ENCODE data around the gene RUSC2.
"Not testable (repeated sequence)": the region's sequence is repeated elsewhere in the genome, so short reads cannot be mapped to it uniquely, and the experiment has no call there.

Gene RUSC2

GRCh38 chr9:35489313-35490154 lies at the start of gene RUSC2:
Gene RUSC2 (plus strand): TSS chr9:35490111. CDS start chr9:35546522, 56,411 bp downstream.
- DNase-seq, result peak; percentile 38

GRCh38 chr9:35446012-35446411 lies 43.9 kb upstream of the RUSC2 start:
- no peak for DNase-seq

GRCh38 chr9:35448496-35448895 lies 41.4 kb upstream of the RUSC2 start:
- DNase-seq, result no peak

- DNase-seq, result no peak
Measured at GRCh38 chr9:35452481-35452880, 37.4 kb upstream of the RUSC2 start.

- no peak for DNase-seq
Measured at GRCh38 chr9:35453786-35454185, 36.1 kb upstream of the RUSC2 start.

- no peak for DNase-seq
Measured at GRCh38 chr9:35464141-35465025, 25.5 kb upstream of the RUSC2 start.

GRCh38 chr9:35470340-35470739 lies 19.6 kb upstream of the RUSC2 start:
- no peak for DNase-seq

- DNase-seq, result no peak
Measured at GRCh38 chr9:35470894-35471293, 19.0 kb upstream of the RUSC2 start.

- DNase-seq, result no peak
Measured at GRCh38 chr9:35476596-35476995, 13.3 kb upstream of the RUSC2 start.

GRCh38 chr9:35477211-35477855 lies 12.6 kb upstream of the RUSC2 start:
- not testable (repeated sequence) for DNase-seq

- DNase-seq, result no peak
Measured at GRCh38 chr9:35478871-35479270, 11.0 kb upstream of the RUSC2 start.

GRCh38 chr9:35481347-35481975 lies 8.4 kb upstream of the RUSC2 start:
- no peak for DNase-seq

GRCh38 chr9:35482071-35482470 lies 7.8 kb upstream of the RUSC2 start:
- DNase-seq, result no peak

- DNase-seq, result no peak
Measured at GRCh38 chr9:35484406-35484805, 5.5 kb upstream of the RUSC2 start.

- no peak for DNase-seq
Measured at GRCh38 chr9:35487081-35487480, 2.8 kb upstream of the RUSC2 start.

GRCh38 chr9:35488021-35488420 lies 1.9 kb upstream of the RUSC2 start:
- no peak for DNase-seq

GRCh38 chr9:35488566-35489312 lies 1.2 kb upstream of the RUSC2 start:
- DNase-seq, result no peak

GRCh38 chr9:35490155-35490909 lies 421 bp downstream of the RUSC2 start:
- DNase-seq, result no peak

GRCh38 chr9:35490910-35491465 lies 1.1 kb downstream of the RUSC2 start:
- no peak for DNase-seq

- DNase-seq, result not testable (repeated sequence)
Measured at GRCh38 chr9:35493119-35493518, 3.2 kb downstream of the RUSC2 start.

GRCh38 chr9:35495984-35496383 lies 6.1 kb downstream of the RUSC2 start:
- no peak for DNase-seq
